Breast epithelium (tissue), 4 donors: ENCODE measurements around the gene CEP112. TPM values are rescaled to one million over a fixed set of nuclear protein-coding genes. Genes with fewer than 3 reads are reported as not detected.
A peak's percentile ranks its signal among the peaks of the same experiment; 100 is the strongest.

ENCODE experiments used
- DNase-seq, 2 donors: peaks; one replicate each; pipeline ENCODE4 v3.0.0-alpha.2; 2019; ENCODE audit warnings: low spot score in 2 of 2
- H3K27ac ChIP-seq, 2 donors: fragments of 200-600 bp; sonication (generic) in 1 of 2; one replicate each; pipeline ENCODE4 v1.5.1; 2016 to 2019; ENCODE audit warnings: mild to moderate bottlenecking in 1 of 2
- H3K27me3 ChIP-seq, 2 donors: fragments of 200-600 bp; sonication (generic) in 1 of 2; one replicate each; pipeline versions ENCODE4 v1.5.1 to v1.6.0; 2017 to 2019; ENCODE audit warnings: control low read depth in 1 of 2, mild to moderate bottlenecking in 1 of 2
- H3K36me3 ChIP-seq: fragments of 200-600 bp; one replicate; pipeline ENCODE4 v1.5.1; 2019
- H3K4me1 ChIP-seq, 2 donors: fragments of 200-600 bp; sonication (generic); one replicate each; pipeline ENCODE4 v1.5.1; 2016 to 2019; ENCODE audit warnings: control low read depth in 1 of 2
- H3K4me3 ChIP-seq, 3 donors: fragments of 200-600 bp; sonication (generic); 1 replicate in 2 of 3; 2 replicates in 1 of 3; pipeline ENCODE4 v1.5.1; 2016 to 2019; ENCODE audit warnings: mild to moderate bottlenecking in 3 of 3, moderate library complexity in 2 of 3
- H3K9me3 ChIP-seq, 2 donors: fragments of 200-600 bp; sonication (generic) in 1 of 2; one replicate each; pipeline ENCODE4 v1.5.1; 2016 to 2019; ENCODE audit warnings: control low read depth in 1 of 2
- POLR2A ChIP-seq: fragments of 450-650 bp; IDR thresholded peaks from one replicate; pipeline ENCODE4 v1.6.1; 2016; ENCODE audit warnings: antibody characterized with exemption, mild to moderate bottlenecking, moderate library complexity
- POLR2AphosphoS5 ChIP-seq, 3 donors: sonication (generic); formaldehyde crosslinking; IDR thresholded peaks; one replicate each; pipeline ENCODE4 v1.6.1; 2017; ENCODE audit warnings: antibody characterized with exemption in 3 of 3
- intact Hi-C: fragments of 100-400 bp; cut with DNase I; formaldehyde crosslinking; loops from one replicate; pipeline ENCODE4 v1.15.1; 2023; ENCODE audit warnings: low total_unique reads
- total RNA-seq, 3 donors: library from RNA; depleted of rRNA; stranded (reverse); fragments of >200 nt; gene quantifications; one replicate each; pipeline ENCODE4 v1.1.0, GENCODE V29; 2016
- TF ChIP-seq, protein P1 (sequence below), 3 donors: fragments of 450-650 bp; IDR thresholded peaks; one replicate each; pipeline ENCODE4 v1.5.1; 2016 to 2017; ENCODE audit warnings: antibody characterized with exemption in 3 of 3, mild to moderate bottlenecking in 3 of 3, moderate library complexity in 3 of 3

Gene CEP112
- total RNA-seq, 3 donors from 2014 or later: 12.9 to 27.2 (median 18.0) TPM

DNA sequence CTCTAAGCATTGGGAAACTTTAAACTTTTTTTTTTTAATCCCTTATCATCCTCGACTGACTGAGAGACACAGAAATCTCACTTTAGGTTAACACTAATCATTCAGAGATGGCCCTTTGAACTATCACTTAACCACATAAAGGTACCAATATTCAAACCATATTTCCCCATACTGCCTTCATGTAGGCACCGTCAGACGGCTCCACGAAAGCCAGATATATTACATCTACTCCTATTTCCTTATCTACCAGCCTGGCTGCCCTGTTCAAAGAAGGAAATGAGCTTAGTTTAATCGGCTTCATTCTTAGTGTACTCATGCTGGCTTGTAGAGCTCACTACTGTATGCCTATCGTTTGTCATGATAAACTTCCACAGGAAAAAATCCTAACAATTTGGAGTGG lies 270.9 kb downstream of the CEP112 start:
- TF ChIP-seq POLR2AphosphoS5 (IDR thresholded peaks at IDR 0.05) (no peak), POLR2A (no peak)
- TF ChIP-seq, protein P1, sequence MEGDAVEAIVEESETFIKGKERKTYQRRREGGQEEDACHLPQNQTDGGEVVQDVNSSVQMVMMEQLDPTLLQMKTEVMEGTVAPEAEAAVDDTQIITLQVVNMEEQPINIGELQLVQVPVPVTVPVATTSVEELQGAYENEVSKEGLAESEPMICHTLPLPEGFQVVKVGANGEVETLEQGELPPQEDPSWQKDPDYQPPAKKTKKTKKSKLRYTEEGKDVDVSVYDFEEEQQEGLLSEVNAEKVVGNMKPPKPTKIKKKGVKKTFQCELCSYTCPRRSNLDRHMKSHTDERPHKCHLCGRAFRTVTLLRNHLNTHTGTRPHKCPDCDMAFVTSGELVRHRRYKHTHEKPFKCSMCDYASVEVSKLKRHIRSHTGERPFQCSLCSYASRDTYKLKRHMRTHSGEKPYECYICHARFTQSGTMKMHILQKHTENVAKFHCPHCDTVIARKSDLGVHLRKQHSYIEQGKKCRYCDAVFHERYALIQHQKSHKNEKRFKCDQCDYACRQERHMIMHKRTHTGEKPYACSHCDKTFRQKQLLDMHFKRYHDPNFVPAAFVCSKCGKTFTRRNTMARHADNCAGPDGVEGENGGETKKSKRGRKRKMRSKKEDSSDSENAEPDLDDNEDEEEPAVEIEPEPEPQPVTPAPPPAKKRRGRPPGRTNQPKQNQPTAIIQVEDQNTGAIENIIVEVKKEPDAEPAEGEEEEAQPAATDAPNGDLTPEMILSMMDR (IDR thresholded peaks at IDR 0.05): no peak
- no peaks in the 10 kb centered on the region for H3K27me3 ChIP-seq
- intact Hi-C loops: no loop called here
- no peaks in the 10 kb centered on the region for H3K9me3 ChIP-seq
- H3K4me3 ChIP-seq: no peak overlapping the region
- no peak overlapping the region for H3K27ac ChIP-seq
- DNase-seq: no peak
- H3K36me3 ChIP-seq: no peaks in the 10 kb centered on the region
- no peaks in the 10 kb centered on the region for H3K4me1 ChIP-seq

DNA sequence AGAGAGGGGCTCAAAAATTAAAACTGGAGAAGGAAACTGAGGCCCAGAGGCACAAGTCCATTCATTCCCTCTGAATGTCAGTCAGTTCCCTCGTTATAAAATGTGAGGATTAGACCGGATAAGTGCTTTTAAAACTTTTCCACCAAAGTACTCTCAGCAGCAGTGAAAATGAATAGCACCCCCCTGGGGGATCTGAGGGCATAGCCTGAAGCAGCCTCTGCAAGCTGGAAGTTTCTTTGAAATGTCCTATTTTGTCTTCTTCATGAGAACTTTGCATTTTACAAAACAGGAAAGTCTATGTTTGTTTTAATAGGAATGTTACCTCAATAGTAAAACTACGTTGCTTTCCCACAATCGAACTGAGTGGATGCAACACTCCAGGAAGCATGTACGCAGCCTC lies 273.0 kb downstream of the CEP112 start:
- Histone ChIP-seq H3K27ac (peak overlapping the region in 1 of 2 donors; percentile 44), H3K9me3 (no peaks in the 10 kb centered on the region), H3K27me3 (no peaks in the 10 kb centered on the region), H3K36me3 (no peaks in the 10 kb centered on the region), H3K4me3 (no peak overlapping the region), H3K4me1 (no peaks in the 10 kb centered on the region)
- intact Hi-C loops: no loop called here
- no peak for DNase-seq
- TF ChIP-seq POLR2A (no peak), POLR2AphosphoS5 (IDR thresholded peaks at IDR 0.05) (no peak)
- TF ChIP-seq, protein P1 (IDR thresholded peaks at IDR 0.05): no peak

DNA sequence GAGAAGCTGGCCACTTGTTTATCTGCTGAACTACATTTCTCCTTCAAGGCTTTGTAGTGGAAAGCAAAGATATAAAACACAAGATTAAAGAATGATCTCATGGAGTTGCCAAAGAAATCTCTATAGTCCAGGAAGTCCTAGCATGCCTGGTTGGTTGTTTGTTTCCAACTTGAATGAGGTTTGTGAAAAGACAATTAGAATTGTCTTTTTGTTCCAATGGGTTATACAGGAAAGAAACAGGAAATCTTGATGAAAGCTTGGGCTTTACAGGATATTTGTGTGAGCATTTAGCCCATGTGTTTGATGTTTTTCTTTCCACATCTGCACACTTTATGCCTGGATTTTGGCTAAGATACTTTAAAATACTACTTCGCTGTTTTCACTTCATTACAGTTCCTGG lies 273.4 kb downstream of the CEP112 start:
- Histone ChIP-seq H3K36me3 (no peaks in the 10 kb centered on the region), H3K9me3 (no peaks in the 10 kb centered on the region), H3K27ac (peak overlapping the region in 1 of 2 donors; percentile 44), H3K4me1 (no peaks in the 10 kb centered on the region), H3K27me3 (no peaks in the 10 kb centered on the region), H3K4me3 (no peak overlapping the region)
- intact Hi-C loops: no loop called here
- no peak for TF ChIP-seq POLR2A
- TF ChIP-seq, protein P1 (IDR thresholded peaks at IDR 0.05): no peak
- TF ChIP-seq POLR2AphosphoS5 (IDR thresholded peaks at IDR 0.05): no peak
- DNase-seq: no peak

DNA sequence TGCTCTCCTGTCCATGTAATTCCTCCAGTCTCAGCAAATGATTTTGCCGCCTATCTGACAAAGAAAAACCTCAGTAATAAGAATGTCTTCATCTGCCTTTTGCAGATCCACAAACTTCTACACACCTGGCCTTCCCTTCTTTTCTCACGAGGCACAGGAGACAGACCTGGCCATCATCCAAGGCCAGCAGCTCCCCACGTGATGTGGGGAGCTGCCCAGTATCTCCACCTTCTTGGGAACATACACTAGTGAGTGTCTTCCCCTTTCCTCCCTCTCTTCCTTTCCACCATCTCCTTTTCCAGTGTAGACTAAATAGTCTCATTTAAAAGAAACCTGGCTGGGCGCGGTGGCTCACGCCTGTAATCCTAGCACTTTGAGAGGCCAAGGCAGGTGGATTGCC lies 274.4 kb downstream of the CEP112 start:
- no peaks in the 10 kb centered on the region for H3K36me3 ChIP-seq
- no peaks in the 10 kb centered on the region for H3K27me3 ChIP-seq
- TF ChIP-seq POLR2A: no peak
- no peak for TF ChIP-seq POLR2AphosphoS5 (IDR thresholded peaks at IDR 0.05)
- TF ChIP-seq, protein P1 (IDR thresholded peaks at IDR 0.05): no peak
- intact Hi-C loops: no loop called here
- H3K9me3 ChIP-seq: no peaks in the 10 kb centered on the region
- H3K27ac ChIP-seq: no peak overlapping the region
- DNase-seq: no peak
- H3K4me3 ChIP-seq: no peak overlapping the region
- H3K4me1 ChIP-seq: no peaks in the 10 kb centered on the region

DNA sequence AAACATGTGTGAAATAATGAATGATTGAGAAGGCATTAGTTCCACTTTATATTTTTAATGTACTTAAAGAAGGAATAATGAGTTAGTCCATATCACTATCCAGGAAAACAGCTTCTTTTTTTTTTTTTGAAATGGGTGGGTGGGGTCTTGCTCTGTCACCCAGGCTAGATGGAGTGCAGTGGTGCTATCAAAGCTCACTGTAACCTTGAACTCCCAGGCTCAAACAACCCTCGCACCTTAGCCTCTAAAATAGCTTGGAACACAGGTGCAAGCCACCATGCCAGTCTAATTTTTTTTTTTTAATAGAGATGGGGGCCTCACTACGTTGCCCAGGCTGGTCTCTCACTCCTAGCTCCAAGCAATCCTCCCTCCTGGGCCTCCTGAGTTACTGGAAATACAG lies 275.5 kb downstream of the CEP112 start:
- TF ChIP-seq POLR2A: no peak
- TF ChIP-seq, protein P1 (IDR thresholded peaks at IDR 0.05): no peak
- TF ChIP-seq POLR2AphosphoS5 (IDR thresholded peaks at IDR 0.05): no peak
- Histone ChIP-seq H3K36me3 (no peaks in the 10 kb centered on the region), H3K27ac (no peak overlapping the region), H3K27me3 (no peaks in the 10 kb centered on the region), H3K4me3 (no peak overlapping the region), H3K4me1 (no peaks in the 10 kb centered on the region), H3K9me3 (peaks cover 0 to under 1% of the 10 kb centered on the region in 2 donors)
- intact Hi-C loops: no loop called here
- no peak for DNase-seq
